NOMO-1 treated with DMSO at 0.1 percent for 48 hours (cell line): Measurements from ENCODE around the gene UHRF1.
A peak's percentile ranks its signal among the peaks of the same experiment; 100 is the strongest.

Source experiments
- DNase-seq: peaks from one replicate; lab custom pipeline; 2025; ENCODE audit not compliant: unreplicated experiment; lab: John Stamatoyannopoulos, UW

The UHRF1 gene

DNA sequence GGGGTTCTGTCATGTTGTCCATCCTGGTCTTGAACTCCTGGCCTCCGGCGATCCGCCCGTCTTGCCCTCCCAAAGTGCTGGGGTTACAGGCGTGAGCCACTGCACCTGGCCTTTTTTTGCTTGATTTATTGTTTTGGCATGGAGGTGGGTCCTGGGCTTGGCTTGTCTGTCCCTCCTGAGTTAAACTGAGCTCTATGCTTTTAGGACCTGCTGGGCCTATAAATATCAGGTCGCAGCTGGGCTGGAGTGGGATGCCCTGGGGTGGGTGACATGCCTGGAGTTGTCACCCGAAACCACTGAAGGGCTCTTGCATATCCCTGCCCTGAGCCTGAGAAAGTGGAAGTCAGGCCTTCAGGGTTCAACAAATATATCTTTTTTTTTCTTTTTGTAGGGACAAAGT, 12.2 kb upstream of the UHRF1 start:
- no peak for DNase-seq

DNA sequence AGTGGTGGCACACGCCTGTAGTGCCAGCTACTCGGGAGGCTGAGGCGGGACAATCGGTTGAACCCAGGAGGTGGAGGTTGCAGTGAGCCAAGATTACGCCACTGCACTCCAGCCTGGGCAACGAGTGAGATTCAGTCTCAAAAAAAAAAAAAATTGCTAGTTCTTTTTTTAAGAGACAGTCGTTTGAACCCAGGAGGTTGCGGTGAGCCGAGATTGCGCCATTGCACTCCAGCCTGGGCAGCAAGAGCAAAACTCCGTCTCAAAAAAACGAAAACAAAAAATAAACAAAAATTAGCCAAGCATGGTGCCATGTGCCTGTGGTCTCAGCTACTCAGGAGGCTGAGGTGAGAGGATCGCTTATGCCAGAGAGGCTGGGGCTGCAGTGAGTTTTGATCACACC, 8.4 kb upstream of the UHRF1 start:
- DNase-seq: peak; percentile 77

DNA sequence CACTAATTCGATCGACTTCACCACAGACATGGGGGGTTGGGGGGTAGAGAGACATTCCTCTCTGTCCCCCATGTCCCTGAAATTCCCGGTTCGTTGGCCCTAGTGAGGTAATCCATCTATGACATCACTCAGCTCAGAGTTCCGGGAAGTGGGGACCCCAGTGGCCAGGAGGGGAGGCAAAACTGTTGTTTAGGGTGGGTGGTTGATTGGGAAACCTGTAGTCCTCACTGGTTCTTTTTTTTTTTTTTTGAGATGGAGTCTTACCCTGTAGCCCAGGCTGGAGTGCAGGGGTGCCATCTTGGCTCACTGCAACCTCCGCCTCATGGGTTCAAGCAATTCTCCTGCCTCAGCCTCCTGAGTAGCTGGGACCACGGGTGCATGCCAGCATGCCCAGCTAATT, 6.5 kb upstream of the UHRF1 start, which contains the start of gene ARRDC5:
Gene ARRDC5, minus strand, starts transcription at position 101 of the 400 bp plus-strand sequence. Its CDS starts 71 bp downstream, at position 30.
- no peak for DNase-seq

DNA sequence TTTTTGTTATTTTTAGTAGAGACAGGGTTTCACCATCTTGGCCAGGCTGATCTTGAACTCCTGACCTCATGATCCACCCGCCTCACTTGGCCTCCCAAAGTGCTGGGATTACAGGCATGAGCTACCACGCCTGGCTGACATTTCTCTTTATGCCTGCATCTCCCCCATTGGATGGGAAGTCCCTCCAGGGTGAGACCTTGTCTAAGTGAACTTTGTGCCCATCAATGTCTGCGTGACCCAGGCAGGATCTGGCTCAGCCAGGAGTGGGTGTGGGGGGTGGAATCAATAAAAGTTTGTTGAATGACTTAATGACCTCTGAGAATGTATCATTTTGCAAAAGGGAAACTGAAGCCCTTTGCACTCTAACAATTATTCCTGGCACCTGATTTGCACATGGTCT, 4.8 kb upstream of the UHRF1 start:
- DNase-seq: no peak

DNA sequence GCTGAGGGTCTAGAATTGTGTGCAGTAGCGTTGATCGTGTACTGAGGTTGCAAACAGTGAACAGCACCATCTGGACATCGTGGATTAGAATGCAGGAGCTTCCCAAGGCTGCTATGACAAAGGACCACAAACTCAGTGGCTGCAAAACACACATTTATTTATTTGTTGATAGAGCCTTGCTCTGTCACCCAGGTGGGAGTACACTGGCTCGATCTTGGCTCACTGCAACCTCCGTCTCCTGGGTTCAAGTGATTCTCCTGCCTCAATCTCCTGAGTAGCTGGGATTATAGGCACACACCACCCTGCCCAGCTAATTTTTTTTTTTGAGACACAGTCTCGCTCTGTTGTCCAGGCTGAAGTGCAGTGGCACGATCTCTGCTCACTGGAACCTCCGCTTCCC, 2.3 kb upstream of the UHRF1 start:
- no peak for DNase-seq

DNA sequence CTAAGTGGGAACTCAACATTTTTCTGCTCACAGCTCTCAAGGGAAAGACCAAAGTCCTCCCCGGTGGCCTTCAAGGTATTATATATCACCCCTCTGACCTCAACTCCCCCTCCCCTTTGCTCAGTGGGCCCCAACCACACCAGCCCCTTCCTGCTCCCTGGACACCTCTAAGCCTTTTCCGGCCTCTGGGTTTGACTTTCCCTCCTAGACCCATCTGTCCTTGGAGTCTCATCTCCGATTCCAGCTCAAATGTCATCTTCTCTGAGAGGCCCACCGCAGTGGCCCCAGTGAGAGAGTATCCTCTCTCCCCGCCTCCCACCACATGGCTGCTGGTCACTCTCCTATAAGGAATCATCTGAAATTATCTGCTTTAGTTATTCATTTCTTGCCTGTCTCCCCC, 941 bp upstream of the UHRF1 start:
- DNase-seq: no peak

DNA sequence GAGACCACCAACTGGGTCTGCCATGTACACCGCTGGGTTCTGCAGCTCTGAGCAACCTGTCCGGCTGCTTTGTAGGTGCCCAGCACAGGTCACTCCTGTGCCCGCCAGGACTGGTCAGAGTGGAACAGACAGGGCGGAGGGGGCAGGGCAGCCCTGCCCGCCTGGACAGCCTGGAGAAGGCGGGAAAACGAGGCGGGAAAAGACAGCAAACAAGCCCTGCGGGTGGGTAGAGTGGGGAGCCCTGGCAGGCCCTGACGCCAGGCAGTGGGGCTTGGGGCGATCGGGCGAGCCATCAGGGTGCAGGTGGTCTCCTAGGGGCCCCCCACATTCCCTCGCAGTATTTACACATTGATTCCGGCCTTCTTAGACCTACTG, 533 bp upstream of the UHRF1 start:
- DNase-seq: no peak

DNA sequence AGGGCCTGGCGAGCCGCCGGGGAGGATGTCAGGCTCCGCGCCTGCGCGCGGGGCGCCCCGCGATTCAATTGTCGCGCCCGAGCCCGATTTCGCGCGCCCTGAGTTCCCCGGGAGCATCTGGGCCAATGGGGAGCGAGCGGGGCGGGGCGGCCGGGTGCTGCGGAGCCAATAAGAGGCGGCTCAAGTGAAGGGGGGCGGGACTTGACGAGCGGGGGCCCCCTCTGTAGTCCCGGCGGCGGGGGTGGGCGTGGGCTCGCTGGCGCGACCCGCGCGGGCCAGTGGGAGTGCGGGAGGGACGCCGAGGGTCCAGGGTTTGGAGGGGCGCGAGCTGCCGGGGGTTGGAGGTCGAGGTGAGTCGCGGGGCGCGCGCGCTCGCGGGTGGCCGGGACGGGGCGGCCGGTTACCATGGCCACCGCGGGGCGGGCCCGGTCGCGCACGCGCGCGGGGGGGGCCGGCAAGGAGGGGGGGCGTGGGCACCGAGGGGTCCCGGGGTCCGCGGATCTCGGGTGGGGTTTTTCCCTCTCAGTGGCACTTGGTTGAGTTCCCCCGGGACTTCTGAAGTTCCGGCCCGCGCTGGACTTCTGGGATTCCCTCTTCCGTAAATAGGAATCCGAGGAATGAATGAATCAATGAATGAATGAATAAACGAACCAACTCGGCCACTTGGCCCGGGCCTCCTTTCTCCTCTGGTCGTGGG, 744 bp downstream of the UHRF1 start:
- peak; percentile 92 for DNase-seq

DNA sequence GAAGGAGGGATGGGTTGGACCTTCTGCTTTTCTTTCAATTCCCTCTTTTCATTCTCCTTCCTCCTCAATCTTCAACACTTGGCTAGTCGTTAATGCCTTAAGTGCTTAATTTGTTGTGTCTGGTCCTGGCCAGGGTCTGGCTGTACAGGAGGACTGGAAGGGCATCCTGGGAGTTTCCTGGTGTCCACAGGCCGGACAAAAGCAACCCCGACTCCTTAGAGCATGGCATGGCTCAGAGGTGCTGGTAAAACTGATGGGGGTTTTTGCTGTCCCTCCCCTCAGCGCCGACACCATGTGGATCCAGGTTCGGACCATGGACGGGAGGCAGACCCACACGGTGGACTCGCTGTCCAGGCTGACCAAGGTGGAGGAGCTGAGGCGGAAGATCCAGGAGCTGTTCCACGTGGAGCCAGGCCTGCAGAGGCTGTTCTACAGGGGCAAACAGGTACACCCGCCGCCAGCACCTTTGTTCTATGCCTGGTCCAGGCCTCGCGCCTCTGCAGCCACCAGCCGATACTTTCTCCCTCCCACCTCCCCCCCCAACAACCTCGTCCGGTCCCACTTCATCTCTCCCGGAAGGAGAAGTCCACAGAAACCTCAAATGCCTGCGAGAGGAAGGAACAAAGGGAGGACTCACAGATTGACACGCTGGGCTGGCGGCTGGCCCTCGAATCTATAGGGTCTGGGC, 1.4 kb downstream of the UHRF1 start:
- DNase-seq: peak; percentile 35

DNA sequence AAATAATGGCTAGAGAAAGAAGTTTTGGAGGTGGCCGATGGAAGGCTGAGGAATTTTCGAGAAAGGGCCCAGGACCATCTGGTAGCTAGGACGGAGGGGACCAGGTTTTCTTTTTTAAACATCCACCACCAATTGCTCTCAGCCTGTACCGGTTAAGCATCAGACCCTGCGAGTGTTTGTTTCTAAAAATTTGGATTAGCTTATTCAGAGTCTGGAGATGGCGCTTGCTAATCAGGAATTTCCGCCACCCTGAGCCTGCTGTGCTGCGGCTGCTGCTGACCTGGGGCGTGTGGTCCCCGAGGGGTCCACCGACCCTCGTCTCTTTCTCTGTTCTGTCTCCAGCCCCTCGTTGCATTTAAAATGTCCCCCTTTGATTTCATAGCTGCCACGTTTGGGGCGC, 2.0 kb downstream of the UHRF1 start:
- DNase-seq: no peak

DNA sequence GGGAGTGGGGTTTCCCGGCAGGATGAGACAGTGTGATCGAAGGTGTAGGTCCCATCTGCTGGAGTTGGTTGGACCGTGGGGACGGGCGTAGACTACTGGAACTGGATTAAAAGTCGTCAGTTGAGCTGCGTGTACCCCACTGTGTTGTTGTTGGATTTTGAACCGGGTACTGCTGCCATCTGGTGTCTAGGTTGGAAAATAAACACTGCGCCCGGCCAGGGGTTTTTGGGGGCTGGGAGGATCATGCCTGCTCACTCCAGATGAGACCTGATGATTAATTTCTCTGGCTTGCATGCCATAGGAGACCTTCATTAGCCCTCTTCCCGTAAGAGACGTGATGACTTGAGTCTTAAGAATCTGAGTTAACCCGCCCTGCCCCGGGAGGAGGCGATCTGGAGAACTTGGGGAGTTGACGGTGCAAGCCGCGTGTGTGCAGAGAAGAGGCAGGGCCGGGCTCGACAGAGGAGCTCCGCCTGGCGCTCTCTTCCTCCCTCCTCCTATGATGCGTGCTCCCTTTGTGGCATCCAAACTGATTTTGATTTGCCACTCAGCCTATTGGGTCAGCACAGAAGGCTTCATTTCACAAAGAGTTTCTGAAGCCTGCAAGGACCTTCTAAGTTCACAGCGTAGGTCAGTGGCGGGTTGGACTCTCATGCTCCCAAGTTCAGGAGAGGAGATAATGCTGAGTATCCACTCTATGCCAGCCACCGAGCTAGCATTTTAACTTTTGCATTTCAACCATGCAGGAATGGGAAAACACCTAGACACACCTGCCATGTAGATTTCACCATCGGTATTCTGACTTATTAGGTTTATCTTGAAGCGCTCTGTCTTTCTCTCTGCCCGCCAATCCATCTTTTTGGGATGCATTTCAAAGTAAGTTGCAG, 2.7 kb downstream of the UHRF1 start:
- peak; percentile 42 for DNase-seq

DNA sequence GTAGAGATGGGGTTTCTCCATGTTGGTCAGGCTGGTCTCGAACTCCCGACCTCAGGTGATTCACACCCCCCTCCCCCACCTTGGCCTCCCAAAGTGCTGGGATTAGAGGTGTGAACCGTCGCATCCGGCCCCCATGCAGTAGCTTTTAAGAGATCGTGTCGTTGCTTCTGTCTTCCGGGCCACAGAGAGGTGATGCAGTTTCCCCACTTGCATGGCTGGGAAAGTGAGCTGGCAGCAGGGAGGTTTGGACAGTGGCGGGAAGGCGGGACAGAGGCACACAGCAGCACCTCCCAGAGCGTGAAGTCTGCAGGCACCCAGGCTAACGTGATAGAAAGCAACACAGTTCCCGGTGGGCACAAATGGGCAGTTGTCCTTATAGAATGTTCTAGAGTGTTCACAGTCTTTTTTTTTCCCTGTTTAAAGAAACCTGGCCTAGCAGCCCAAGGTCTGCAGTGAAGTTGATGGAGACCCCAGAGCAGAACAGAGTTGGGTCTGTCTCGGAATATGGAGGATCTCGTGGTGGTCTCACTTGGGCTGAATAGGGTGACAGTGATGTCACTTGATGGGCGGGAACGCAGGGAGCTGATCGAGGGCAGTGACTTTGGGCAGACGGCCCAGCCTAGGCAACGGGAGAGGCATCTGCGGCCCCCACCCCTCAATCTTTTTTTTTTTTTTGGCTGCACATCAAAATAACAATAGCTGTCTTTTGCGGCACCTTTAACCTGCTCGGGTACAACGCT, 4.9 kb downstream of the UHRF1 start:
- no peak for DNase-seq

DNA sequence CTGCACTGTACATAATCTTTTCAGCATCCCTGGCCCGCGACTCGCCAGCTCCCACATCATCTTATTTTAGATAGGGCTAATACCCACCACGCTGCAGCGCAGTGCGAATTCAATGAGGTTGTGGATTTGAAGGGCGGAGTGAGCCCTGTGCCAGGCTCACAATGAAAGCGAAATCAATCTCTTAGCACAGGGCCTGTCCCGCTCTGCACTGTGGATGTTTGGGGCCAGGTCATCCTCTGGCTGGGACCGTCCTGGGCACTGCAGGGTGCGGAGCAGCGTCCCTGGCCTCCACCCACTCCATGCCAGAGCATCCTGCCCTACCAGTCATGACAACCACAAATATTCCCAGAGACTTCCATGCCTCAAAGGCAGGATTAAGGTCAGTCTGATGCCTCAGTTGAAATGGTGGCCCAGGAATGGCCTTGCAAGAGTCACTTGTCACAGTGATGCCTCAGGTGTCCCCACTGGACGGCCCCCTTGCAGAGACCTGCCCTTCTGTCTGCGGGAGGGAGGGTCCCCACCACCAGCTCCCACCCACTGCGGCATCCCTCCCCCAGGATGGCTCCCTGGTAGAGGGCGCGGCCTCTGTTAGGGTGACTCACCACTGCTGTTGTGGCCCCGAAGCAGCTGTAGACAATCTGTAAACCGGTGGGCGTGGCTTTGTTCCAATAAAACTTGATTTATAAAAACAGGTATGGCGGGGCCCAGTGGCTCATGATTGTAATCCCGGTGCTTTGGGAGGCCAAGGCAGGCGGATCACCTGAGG, 5.6 kb downstream of the UHRF1 start:
- DNase-seq: no peak

DNA sequence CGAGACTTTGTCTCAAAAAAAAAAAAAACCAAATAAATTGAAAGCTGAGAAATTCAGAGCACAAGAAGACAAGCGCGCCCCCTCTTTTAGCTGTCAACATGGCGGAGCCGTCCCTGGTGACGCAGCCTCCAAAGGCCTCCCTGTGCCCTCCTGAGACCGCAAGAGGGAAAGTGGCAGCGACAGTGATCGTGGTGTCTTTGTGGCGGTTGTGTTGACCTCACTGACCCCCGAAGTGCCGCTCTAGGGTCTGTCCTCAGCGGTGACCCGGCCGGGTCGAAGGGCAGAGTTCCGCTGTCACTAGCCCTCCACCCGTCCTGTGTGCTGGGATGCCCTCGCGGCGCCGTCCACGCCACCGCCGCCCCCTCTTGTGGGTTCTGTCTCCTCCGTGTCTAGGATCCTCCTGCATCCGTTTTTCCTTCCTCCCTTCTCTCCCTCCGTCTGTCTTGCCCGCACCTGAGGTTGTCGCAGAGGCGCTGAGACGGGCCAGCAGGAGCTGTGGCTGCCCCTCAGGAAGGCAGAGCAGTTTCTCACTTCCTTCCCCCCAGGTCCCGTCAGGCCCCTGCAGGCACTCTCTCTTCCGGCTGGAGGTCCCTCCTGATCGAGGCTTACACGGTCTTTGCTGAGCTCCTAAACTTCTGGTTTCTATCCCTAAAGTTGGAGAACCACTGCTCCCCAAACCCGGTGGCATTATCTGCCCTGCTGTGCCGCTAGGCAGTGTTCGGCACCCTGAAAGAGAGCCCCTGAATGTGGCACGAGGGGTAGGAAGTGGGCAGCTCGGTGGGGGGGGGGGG, 7.2 kb downstream of the UHRF1 start:
- no peak for DNase-seq

DNA sequence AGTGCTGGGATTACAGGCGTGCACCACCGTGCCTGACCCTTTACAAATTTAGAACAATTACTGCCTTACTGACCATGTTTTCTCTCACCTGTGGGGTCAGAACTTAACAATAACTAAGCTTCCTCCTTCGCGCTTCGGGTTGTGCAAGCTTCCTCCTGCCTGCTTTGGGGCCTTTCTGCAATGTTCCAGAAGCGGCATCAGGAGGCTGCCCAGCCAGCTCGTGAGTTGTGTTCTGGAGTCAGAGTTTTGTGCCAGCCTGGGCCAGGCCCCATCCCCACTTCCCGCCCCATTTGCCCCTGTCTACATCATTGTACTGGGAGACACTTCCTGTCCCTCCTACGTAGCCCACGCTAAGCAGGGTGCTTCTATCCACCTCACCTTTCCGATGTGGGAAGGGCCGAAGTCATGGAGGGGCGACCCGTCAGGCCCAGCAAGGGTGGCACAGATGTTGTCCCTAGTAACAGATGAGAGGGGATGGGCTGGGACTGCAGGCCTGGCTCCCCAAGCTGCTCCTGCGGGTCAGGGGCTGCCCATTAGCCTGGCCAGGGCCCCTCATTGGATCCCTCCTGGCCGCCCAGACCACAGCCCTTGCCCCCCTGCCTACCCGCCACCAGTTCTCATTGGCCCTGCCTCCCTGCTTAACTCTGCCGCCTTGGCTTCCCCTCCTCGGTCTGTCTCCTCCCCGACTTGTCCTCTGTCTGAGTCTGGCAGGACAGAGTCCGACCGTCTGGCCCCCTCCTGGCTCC, 13.4 kb downstream of the UHRF1 start:
- DNase-seq: peak; percentile 19

DNA sequence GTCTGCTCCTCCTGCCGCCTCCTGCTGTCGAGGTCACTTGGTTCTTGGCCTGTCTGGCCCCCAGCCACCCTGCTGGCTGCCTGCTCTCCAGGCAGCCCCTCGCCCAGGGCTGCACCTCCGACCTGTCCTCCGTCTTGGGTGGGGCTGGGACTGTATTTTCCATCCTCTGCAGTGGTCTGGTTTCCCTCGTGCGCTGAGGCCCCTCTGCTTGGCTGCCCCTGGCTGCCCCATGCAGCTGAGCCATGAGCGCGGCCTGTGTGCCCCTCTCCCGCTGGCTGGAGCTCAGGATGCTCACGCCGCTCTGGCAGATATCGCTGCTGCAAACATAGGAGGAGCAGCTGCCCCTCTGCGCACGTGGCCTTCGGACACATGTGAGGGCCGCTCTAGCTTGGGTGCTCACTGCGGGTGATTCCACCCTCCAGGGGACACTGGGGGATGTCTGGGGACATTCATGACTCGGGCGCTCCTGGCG, 14.0 kb downstream of the UHRF1 start:
- DNase-seq: no peak

DNA sequence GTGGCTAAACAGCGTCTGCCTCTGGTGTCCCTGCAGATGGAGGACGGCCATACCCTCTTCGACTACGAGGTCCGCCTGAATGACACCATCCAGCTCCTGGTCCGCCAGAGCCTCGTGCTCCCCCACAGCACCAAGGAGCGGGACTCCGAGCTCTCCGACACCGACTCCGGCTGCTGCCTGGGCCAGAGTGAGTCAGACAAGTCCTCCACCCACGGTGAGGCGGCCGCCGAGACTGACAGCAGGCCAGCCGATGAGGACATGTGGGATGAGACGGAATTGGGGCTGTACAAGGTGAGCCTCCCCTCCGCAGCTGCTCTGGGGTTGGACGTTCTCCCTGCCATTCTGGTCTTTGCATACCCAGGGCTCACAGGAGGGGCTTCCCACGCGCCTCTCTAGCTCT, 19.9 kb downstream of the UHRF1 start:
- DNase-seq: no peak

DNA sequence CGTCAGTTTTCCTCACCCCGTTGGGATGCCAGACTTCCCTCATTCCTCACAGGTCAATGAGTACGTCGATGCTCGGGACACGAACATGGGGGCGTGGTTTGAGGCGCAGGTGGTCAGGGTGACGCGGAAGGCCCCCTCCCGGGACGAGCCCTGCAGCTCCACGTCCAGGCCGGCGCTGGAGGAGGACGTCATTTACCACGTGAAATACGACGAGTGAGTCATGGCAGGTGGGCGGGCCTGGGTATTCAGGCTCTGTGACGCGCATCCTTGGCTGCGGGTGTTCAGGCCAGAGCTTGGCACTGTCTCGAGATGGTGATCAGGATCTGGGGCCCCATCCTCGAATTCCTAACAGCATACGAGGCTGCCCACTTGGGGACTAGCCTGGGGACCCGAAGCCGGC, 21.4 kb downstream of the UHRF1 start:
- DNase-seq: no peak

DNA sequence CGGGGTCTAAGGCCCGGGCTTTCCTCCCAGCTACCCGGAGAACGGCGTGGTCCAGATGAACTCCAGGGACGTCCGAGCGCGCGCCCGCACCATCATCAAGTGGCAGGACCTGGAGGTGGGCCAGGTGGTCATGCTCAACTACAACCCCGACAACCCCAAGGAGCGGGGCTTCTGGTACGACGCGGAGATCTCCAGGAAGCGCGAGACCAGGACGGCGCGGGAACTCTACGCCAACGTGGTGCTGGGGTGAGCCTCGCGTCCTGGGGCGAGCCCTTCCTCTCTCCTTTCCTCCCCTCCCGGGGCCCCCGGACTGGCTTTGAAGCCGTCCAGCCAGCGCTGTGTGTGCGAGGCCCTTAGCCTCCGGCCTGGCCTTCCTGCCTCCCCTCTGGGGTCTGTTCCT, 23.4 kb downstream of the UHRF1 start:
- no peak for DNase-seq
